MCF 10A (cell line): ENCODE measurements around the gene PXK. TPM values are rescaled to one million over a fixed set of nuclear protein-coding genes. Genes with fewer than 3 reads are reported as not detected.

Experiments used
- BruUV-seq: library from RNA; stranded (reverse); fragments of 400-500 nt; replicated peaks from 2 replicates; lab custom pipeline; 2021; lab: Mats Ljungman, UMichigan
- CTCF ChIA-PET: fragments of 300-600 bp; sonication (Branson Sonifier 250); formaldehyde crosslinking; extraction: SDS; loops from one replicate; lab custom pipeline; 2021; ENCODE audit warnings: antibody characterized with exemption, inconsistent platforms; lab: Yijun Ruan, JAX
- POLR2A ChIA-PET: fragments of 300-600, 350-650 bp; sonication (Branson Sonifier 250); formaldehyde crosslinking; extraction: SDS; loops from one replicate; lab custom pipeline; 2020; ENCODE audit warnings: antibody characterized with exemption, inconsistent platforms; lab: Yijun Ruan, JAX
- DNase-seq: peaks from one replicate; pipeline ENCODE4 v3.0.0-alpha.2; 2018; ENCODE audit not compliant: unreplicated experiment
- H3K27ac Mint-ChIP-seq: one replicate; pipeline ENCODE4 v1.8.0; 2022; ENCODE audit warnings: mild to moderate bottlenecking, low read depth, mixed read lengths; ENCODE audit not compliant: unreplicated experiment
- H3K27me3 Mint-ChIP-seq: one replicate; pipeline ENCODE4 v1.8.0; 2022; ENCODE audit warnings: mixed read lengths; ENCODE audit not compliant: insufficient read depth, unreplicated experiment
- H3K36me3 Mint-ChIP-seq: one replicate; pipeline ENCODE4 v1.8.0; 2022; ENCODE audit warnings: mild to moderate bottlenecking, moderate library complexity, mixed read lengths; ENCODE audit not compliant: insufficient read depth, unreplicated experiment
- H3K4me1 Mint-ChIP-seq: one replicate; pipeline ENCODE4 v1.8.0; 2022; ENCODE audit warnings: mixed read lengths; ENCODE audit not compliant: insufficient read depth, unreplicated experiment
- H3K4me3 Mint-ChIP-seq: one replicate; pipeline ENCODE4 v1.8.0; 2022; ENCODE audit warnings: mild to moderate bottlenecking, moderate library complexity, mixed read lengths; ENCODE audit not compliant: unreplicated experiment
- H3K9me3 Mint-ChIP-seq: one replicate; pipeline ENCODE4 v1.8.0; 2022; ENCODE audit warnings: mixed read lengths; ENCODE audit not compliant: unreplicated experiment
- CTCF ChIP-seq: fragments of 200-600 bp; IDR thresholded peaks from one replicate; pipeline ENCODE4 v1.8.0; 2022; ENCODE audit warnings: antibody characterized with exemption, mild to moderate bottlenecking; ENCODE audit not compliant: unreplicated experiment
- intact Hi-C: fragments of 100-400 bp; cut with micrococcal nuclease; formaldehyde crosslinking; loops from 2 replicates; pipeline ENCODE4 v1.14.1; 2022
- total RNA-seq: library from RNA; stranded (reverse); gene quantifications from 2 replicates; pipeline ENCODE4 v1.2.3, GENCODE V29; 2022

Gene PXK
- total RNA-seq, 1 experiment from 2014 or later: 62.2 TPM

GRCh38 chr3:58429657-58430056 is 97.0 kb downstream of the PXK start:
- no peak for TF ChIP-seq CTCF
- no TSS peak for BruUV-seq
- Mint-ChIP-seq H3K27me3 (no peaks in the 10 kb centered on the region), H3K36me3 (peaks cover 79% of the 10 kb centered on the region), H3K4me3 (no peak overlapping the region), H3K9me3 (no peaks in the 10 kb centered on the region), H3K4me1 (peaks cover 15% of the 10 kb centered on the region), H3K27ac (no peak overlapping the region)
- POLR2A ChIA-PET: interaction anchor here (1.2 kb wide), 2 partner anchors 11 to 62 kb away, joined by 4 read pairs; partner anchors contain the start of gene KCTD6
- CTCF ChIA-PET: interaction anchor here (1.1 to 3.1 kb wide), 6 partner anchors 14 to 198 kb away, joined by 3 to 12 read pairs (median 4); partner anchors contain the start of gene KCTD6
- intact Hi-C loops: no loop called here
- no peak for DNase-seq

- DNase-seq: no peak
- Mint-ChIP-seq H3K4me3 (peak overlapping the region; percentile 93), H3K9me3 (no peaks in the 10 kb centered on the region), H3K36me3 (peaks cover 46% of the 10 kb centered on the region), H3K4me1 (peaks cover 21% of the 10 kb centered on the region), H3K27me3 (no peaks in the 10 kb centered on the region), H3K27ac (peak overlapping the region; percentile 40)
- POLR2A ChIA-PET: interaction anchor here (0.6 to 3.2 kb wide), 19 partner anchors 9 to 425 kb away, joined by 3 to 27 read pairs (median 5); partner anchors contain the start of genes HTD2, KCTD6, PXK and RPP14
- intact Hi-C loops: loop anchor here (1.0 kb wide), 3 partner anchors 59 to 197 kb away; partner anchors contain the start of gene KCTD6
- CTCF ChIA-PET: interaction anchor here (0.9 to 1.6 kb wide), 5 partner anchors 11 to 197 kb away, joined by 3 read pairs; no protein-coding TSS in a partner anchor
- TF ChIP-seq CTCF: no peak
- no TSS peak for BruUV-seq
Observed at GRCh38 chr3:58432905-58433304, 100.2 kb downstream of the PXK start.

- Mint-ChIP-seq H3K9me3 (no peaks in the 10 kb centered on the region), H3K4me1 (peaks cover 21% of the 10 kb centered on the region), H3K36me3 (peaks cover 40% of the 10 kb centered on the region), H3K4me3 (peak within 1 kb of the TSS; percentile 93), H3K27me3 (no peaks in the 10 kb centered on the region), H3K27ac (peak within 1 kb of the TSS; percentile 40)
- DNase-seq: peak; percentile 87
- CTCF ChIA-PET: interaction anchor here (0.8 to 2.0 kb wide), 6 partner anchors 12 to 125 kb away, joined by 3 to 8 read pairs (median 4); no protein-coding TSS in a partner anchor
- TF ChIP-seq CTCF: no peak
- POLR2A ChIA-PET: interaction anchor here (0.6 to 3.2 kb wide), 23 partner anchors 9 to 426 kb away, joined by 3 to 27 read pairs (median 4); partner anchors contain the start of genes HTD2, KCTD6, PXK and RPP14
- BruUV-seq: TSS peak; percentile 33
- intact Hi-C loops: loop anchor here (1.0 kb wide), 3 partner anchors 59 to 197 kb away; partner anchors contain the start of gene KCTD6
Observed at GRCh38 chr3:58433400-58434167, 100.9 kb downstream of the PXK start, which contains the start of gene PDHB. PDHB (minus strand) TSS chr3:58433832; CDS start chr3:58433809, 23 bp downstream.

GRCh38 chr3:58434168-58434504 is 101.4 kb downstream of the PXK start:
- no peaks in the 10 kb centered on the region for H3K9me3 Mint-ChIP-seq
- H3K36me3 Mint-ChIP-seq: peaks cover 34% of the 10 kb centered on the region
- H3K4me3 Mint-ChIP-seq: peak overlapping the region; percentile 93
- BruUV-seq: no TSS peak
- intact Hi-C loops: no loop called here
- H3K4me1 Mint-ChIP-seq: peaks cover 21% of the 10 kb centered on the region
- ChIA-PET POLR2A (interaction anchor here (0.8 to 3.2 kb wide), 6 partner anchors 20 to 105 kb away, joined by 3 to 27 read pairs (median 5); partner anchors contain the start of gene KCTD6), CTCF (interaction anchor here (0.8 to 2.0 kb wide), 7 partner anchors 21 to 196 kb away, joined by 3 to 8 read pairs (median 4); partner anchors contain the start of gene KCTD6)
- DNase-seq: no peak
- no peak for TF ChIP-seq CTCF
- H3K27me3 Mint-ChIP-seq: no peaks in the 10 kb centered on the region
- peak overlapping the region; percentile 40 for H3K27ac Mint-ChIP-seq
